GM12878 (cell line): ENCODE measurements around the gene CA6. TPM values are rescaled to one million over a fixed set of nuclear protein-coding genes. Genes with fewer than 3 reads are reported as not detected.

Source experiments
- ATAC-seq: fragments of 200-7000 bp; cut with Tn5 transposase; 3 replicates; pipeline ENCODE4 v1.9.1; 2020; ENCODE audit warnings: mild to moderate bottlenecking, moderate library complexity
- BruUV-seq: library from RNA; stranded (reverse); fragments of 400-500 nt; replicated peaks from 2 replicates; lab custom pipeline; 2021; lab: Mats Ljungman, UMichigan
- CTCF ChIA-PET: fragments of 300-600 bp; sonication (Branson Sonifier 250); formaldehyde crosslinking; extraction: SDS; loops from one replicate; lab custom pipeline; 2021; ENCODE audit warnings: inconsistent platforms; lab: Yijun Ruan, JAX
- POLR2A ChIA-PET: fragments of 350-600 bp; formaldehyde crosslinking; extraction: SDS; loops from one replicate; lab custom pipeline; 2021; ENCODE audit warnings: inconsistent platforms; lab: Charles Lee
- RAD21 ChIA-PET: fragments of 300-600 bp; sonication (Branson Sonifier 250); formaldehyde crosslinking; loops from one replicate; lab custom pipeline; 2023; ENCODE audit warnings: antibody characterized with exemption; ENCODE audit not compliant: unreplicated experiment; lab: Charles Lee
- SMC1A ChIA-PET: fragments of 300-600 bp; sonication (Branson Sonifier 250); formaldehyde crosslinking; loops from one replicate; lab custom pipeline; 2023; ENCODE audit not compliant: unreplicated experiment, uncharacterized antibody; lab: Charles Lee
- DNase-seq: peaks from one replicate; pipeline ENCODE4 v3.0.0-alpha.2; 2011; ENCODE audit warnings: low read depth, low spot score
- FAIRE-seq: peaks from 3 replicates; lab custom pipeline; 2011; peaks lifted over from hg19 to GRCh38; lab: Jason Lieb, UNC
- H2AFZ ChIP-seq: 2 replicates; pipeline ENCODE4 v1.6.0; 2011; ENCODE audit warnings: low read depth, low read length, control low read depth; ENCODE audit not compliant: control insufficient read depth
- H3K27ac ChIP-seq: 2 replicates; pipeline ENCODE4 v1.5.1; 2011; ENCODE audit warnings: control low read depth; ENCODE audit not compliant: control insufficient read depth, insufficient read depth
- H3K27me3 ChIP-seq, 2 experiments: replicated peaks in 1 of 2; 2 replicates each; pipeline versions ENCODE4 v1.6.0 to v1.6.1; 2011; ENCODE audit warnings: low read length in 1 of 2; ENCODE audit not compliant: control insufficient read depth in 2 of 2, insufficient read depth in 2 of 2
- H3K36me3 ChIP-seq, 2 experiments: 2 replicates each; pipeline ENCODE4 v1.5.1; 2011; ENCODE audit warnings: low read length in 1 of 2; ENCODE audit not compliant: control insufficient read depth in 2 of 2, insufficient read depth in 2 of 2
- H3K4me1 ChIP-seq: 2 replicates; pipeline ENCODE4 v1.6.1; 2011; ENCODE audit warnings: mild to moderate bottlenecking, low read length, moderate library complexity, mixed read lengths; ENCODE audit not compliant: control insufficient read depth, insufficient read depth
- H3K4me2 ChIP-seq: 2 replicates; pipeline ENCODE4 v1.6.0; 2011; ENCODE audit warnings: control low read depth; ENCODE audit not compliant: control insufficient read depth, insufficient read depth
- H3K4me3 ChIP-seq: fragments of 200-600 bp; sonication (generic); 2 replicates; pipeline ENCODE4 v1.5.1; 2016
- H3K79me2 ChIP-seq: 2 replicates; pipeline ENCODE4 v1.6.0; 2011; ENCODE audit warnings: low read length; ENCODE audit not compliant: control insufficient read depth, insufficient read depth
- H3K9ac ChIP-seq: 2 replicates; pipeline ENCODE4 v1.8.0; 2011; ENCODE audit warnings: low read length, control low read depth, mixed read lengths; ENCODE audit not compliant: control insufficient read depth, insufficient read depth
- H3K9me3 ChIP-seq: replicated peaks from 3 replicates; pipeline ENCODE4 v1.5.1; 2011; ENCODE audit warnings: mild to moderate bottlenecking, low read length; ENCODE audit not compliant: control insufficient read depth, insufficient read depth
- H4K20me1 ChIP-seq: 2 replicates; pipeline ENCODE4 v1.6.0; 2011; ENCODE audit not compliant: control insufficient read depth, insufficient read depth
- CTCF ChIP-seq, 3 experiments: IDR thresholded peaks in 2 of 3; conservative IDR thresholded peaks in 1 of 3; 2 replicates each; pipeline ENCODE4 v1.5.1; 2011; ENCODE audit warnings: low read depth in 3 of 3, low read length in 3 of 3, mild to moderate bottlenecking in 3 of 3, control low read depth in 2 of 3, moderate library complexity in 2 of 3, inconsistent platforms in 1 of 3, mixed read lengths in 1 of 3; ENCODE audit not compliant: control insufficient read depth in 2 of 3, insufficient read depth in 1 of 3; ENCODE audit errors: extremely low read depth in 1 of 3
- FOXK2 ChIP-seq: fragments of 450-650 bp; IDR thresholded peaks from 2 replicates; pipeline ENCODE4 v1.6.1; 2017; ENCODE audit warnings: mild to moderate bottlenecking, moderate library complexity
- FOXM1 ChIP-seq: IDR thresholded peaks from 2 replicates; pipeline ENCODE4 v1.6.1; 2012; ENCODE audit warnings: low read depth, mild to moderate bottlenecking, inconsistent platforms, low read length, moderate library complexity
- HDAC6 ChIP-seq: fragments of 200-600 bp; sonication (generic); IDR thresholded peaks from one replicate; pipeline ENCODE4 v1.8.0; 2017; ENCODE audit warnings: antibody characterized with exemption; ENCODE audit not compliant: unreplicated experiment
- MTA3 ChIP-seq: IDR thresholded peaks from 2 replicates; pipeline ENCODE4 v1.6.1; 2012; ENCODE audit warnings: low read length, inconsistent platforms, borderline replicate concordance
- RAD21 ChIP-seq: IDR thresholded peaks from 2 replicates; pipeline ENCODE4 v1.6.1; 2011; ENCODE audit warnings: mild to moderate bottlenecking, low read depth, low read length, moderate library complexity; ENCODE audit not compliant: insufficient read depth
- RUNX3 ChIP-seq: IDR thresholded peaks from 2 replicates; pipeline ENCODE4 v1.6.1; 2012; ENCODE audit warnings: low read length, inconsistent platforms
- SMC3 ChIP-seq: IDR thresholded peaks from 2 replicates; pipeline ENCODE4 v1.6.1; 2011; ENCODE audit warnings: low read length, improper control_type of control experiment, borderline replicate concordance
- YY1 ChIP-seq: IDR thresholded peaks from 2 replicates; pipeline ENCODE4 v1.6.1; 2011; ENCODE audit warnings: low read depth, mild to moderate bottlenecking, low read length
- WGBS: methylation state at CpG from one replicate; pipeline ENCODE4 v1.1.6; 2016; ENCODE audit warnings: low lambda C conversion rate; ENCODE audit not compliant: insufficient replicate concordance, insufficient coverage; ENCODE audit errors: missing lambda C conversion rate; 5-methylcytosine and 5-hydroxymethylcytosine counted together
- in situ Hi-C: fragments of 300-500 bp; cut with MboI; formaldehyde crosslinking; loops from 9 replicates; pipeline ENCODE4 v1.14.3; 2018; ENCODE audit warnings: mixed read lengths
- intact Hi-C: fragments of 100-400 bp; cut with micrococcal nuclease; formaldehyde crosslinking; loops from one replicate; pipeline ENCODE4 v1.14.2; 2022; ENCODE audit not compliant: unreplicated experiment
- polyA plus RNA-seq, 11 experiments: library from polyadenylated mRNA; depleted of rRNA in 4 of 11; unstranded in 6 of 11; stranded (reverse) in 5 of 11; fragments of >200 nt; fragmentation: Nextera tagmentation in 4 of 11; fragmentation: Illumina TruSeq in 1 of 11; extraction: Ambion mirVana in 4 of 11; extraction: Trizol in 1 of 11; gene quantifications; 1 replicate in 1 of 11; 2 replicates in 10 of 11; pipeline versions ENCODE4 v1.2.1 to v1.2.3, GENCODE V29; 2011 to 2016; ENCODE audit warnings: inconsistent platforms in 2 of 11, missing spikeins in 2 of 11, low read depth in 1 of 11
- total RNA-seq, 4 experiments: library from RNA; depleted of rRNA in 3 of 4; stranded (reverse); fragments of >200 nt in 3 of 4; fragmentation: Illumina TruSeq in 1 of 4; extraction: Trizol in 1 of 4; gene quantifications; 2 replicates each; pipeline versions ENCODE4 v1.2.1 to v1.2.3, GENCODE V29; 2013 to 2021
- TF ChIP-seq, protein P1 (sequence below): IDR thresholded peaks from 2 replicates; pipeline ENCODE4 v1.6.1; 2011; ENCODE audit warnings: mild to moderate bottlenecking, low read depth, low read length, moderate library complexity; ENCODE audit not compliant: insufficient replicate concordance
- TF ChIP-seq, protein P2 (sequence below): IDR thresholded peaks from 2 replicates; pipeline ENCODE4 v1.6.1; 2011; ENCODE audit warnings: low read depth, mild to moderate bottlenecking, low read length, moderate library complexity, borderline replicate concordance; ENCODE audit errors: extremely low read depth

The CA6 gene
- total and polyA plus RNA-seq, 10 of the 15 experiments (the other 5 are each of a cell fraction or from before 2014, with no cell fraction given) = not detected

- no peaks in the 10 kb centered on the region for H3K27me3 ChIP-seq
- ChIA-PET SMC1A (interaction anchor here (0.9 to 1.9 kb wide), 4 partner anchors 17 to 123 kb away, joined by 3 to 14 read pairs (median 7); no protein-coding TSS in a partner anchor), CTCF (interaction anchor here (1.0 to 3.5 kb wide), 15 partner anchors 13 to 426 kb away, joined by 3 to 37 read pairs (median 5); no protein-coding TSS in a partner anchor), POLR2A (no interaction called here), RAD21 (interaction anchor here (1.2 to 2.4 kb wide), 4 partner anchors 17 to 144 kb away, joined by 3 to 10 read pairs (median 5); no protein-coding TSS in a partner anchor)
- BruUV-seq = no TSS peak
- intact Hi-C loops = loop anchor here (1.0 to 5.0 kb wide), 3 partner anchors 25 to 126 kb away; no protein-coding TSS in a partner anchor
- no peak overlapping the region for H3K4me3 ChIP-seq
- no peaks in the 10 kb centered on the region; the same call in 2 of the 3 replicates for H3K9me3 ChIP-seq
- no peak overlapping the region for H3K9ac ChIP-seq
- TF ChIP-seq FOXK2 (no peak), RUNX3 (peak; percentile 13; the same call in 1 of the 2 replicates), RAD21 (peak; percentile 80), YY1 (peak; percentile 43; the same call in 1 of the 2 replicates), SMC3 (peak; percentile 80), CTCF (IDR thresholded peaks at IDR 0.05 in 2 of 3, conservative IDR thresholded peaks at IDR 0.05 in 1 of 3; ENCODE audit: control insufficient read depth in 2 of 3, extremely low read depth in 1 of 3, insufficient read depth in 1 of 3, low read depth in 3 of 3, low read length in 3 of 3) (peak; percentile 82 to 91 (median 91)), MTA3 (no peak), FOXM1 (0 out of 2 replicates have a peak, but pooled peaks have one; percentile 11), HDAC6 (no peak)
- TF ChIP-seq, protein P1, sequence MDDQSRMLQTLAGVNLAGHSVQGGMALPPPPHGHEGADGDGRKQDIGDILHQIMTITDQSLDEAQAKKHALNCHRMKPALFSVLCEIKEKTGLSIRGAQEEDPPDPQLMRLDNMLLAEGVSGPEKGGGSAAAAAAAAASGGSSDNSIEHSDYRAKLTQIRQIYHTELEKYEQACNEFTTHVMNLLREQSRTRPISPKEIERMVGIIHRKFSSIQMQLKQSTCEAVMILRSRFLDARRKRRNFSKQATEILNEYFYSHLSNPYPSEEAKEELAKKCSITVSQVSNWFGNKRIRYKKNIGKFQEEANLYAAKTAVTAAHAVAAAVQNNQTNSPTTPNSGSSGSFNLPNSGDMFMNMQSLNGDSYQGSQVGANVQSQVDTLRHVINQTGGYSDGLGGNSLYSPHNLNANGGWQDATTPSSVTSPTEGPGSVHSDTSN = no peak
- TF ChIP-seq, protein P2, sequence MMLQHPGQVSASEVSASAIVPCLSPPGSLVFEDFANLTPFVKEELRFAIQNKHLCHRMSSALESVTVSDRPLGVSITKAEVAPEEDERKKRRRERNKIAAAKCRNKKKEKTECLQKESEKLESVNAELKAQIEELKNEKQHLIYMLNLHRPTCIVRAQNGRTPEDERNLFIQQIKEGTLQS = no peak
- peak overlapping the region; percentile 49 for H2AFZ ChIP-seq
- no peaks in the 10 kb centered on the region for H4K20me1 ChIP-seq
- ATAC-seq = peak; percentile 92
- H3K36me3 ChIP-seq = no peaks in the 10 kb centered on the region
- WGBS = 15% methylated on average over 9 of the region's 9 CpGs
- no peak overlapping the region for H3K4me2 ChIP-seq
- H3K4me1 ChIP-seq = no peaks in the 10 kb centered on the region
- no peak for DNase-seq
- H3K27ac ChIP-seq = no peak overlapping the region
- H3K79me2 ChIP-seq = no peaks in the 10 kb centered on the region
- in situ Hi-C loops = loop anchor here (5.0 kb wide), 1 partner anchor 71 kb away; no protein-coding TSS in a partner anchor
- peak; percentile 85 for FAIRE-seq
These were observed 42.4 kb downstream of the CA6 start for GRCh38 chr1:8987881-8988617.
